Adrenal gland (tissue), 5 donors: ENCODE data around the gene ITGB3.

Experiments used
- POLR2A ChIP-seq, 2 donors: fragments of 450-650 bp; IDR thresholded peaks; one replicate each; pipeline ENCODE4 v1.6.1; 2017; ENCODE audit warnings: antibody characterized with exemption in 2 of 2, mild to moderate bottlenecking in 2 of 2, moderate library complexity in 1 of 2
- TF ChIP-seq, protein P1 (sequence below), 6 experiments: fragments of 450-650 bp in 4 of 6; fragments of 200-600 bp in 2 of 6; sonication (generic) in 1 of 6; IDR thresholded peaks; 1 replicate in 5 of 6; 2 replicates in 1 of 6; pipeline versions ENCODE4 v1.5.1 to v1.8.0; 2016 to 2021; ENCODE audit warnings: antibody characterized with exemption in 6 of 6, mild to moderate bottlenecking in 2 of 6, moderate library complexity in 1 of 6
- donor health status: DM: no; HTN: no; CAD: no.

DNA sequence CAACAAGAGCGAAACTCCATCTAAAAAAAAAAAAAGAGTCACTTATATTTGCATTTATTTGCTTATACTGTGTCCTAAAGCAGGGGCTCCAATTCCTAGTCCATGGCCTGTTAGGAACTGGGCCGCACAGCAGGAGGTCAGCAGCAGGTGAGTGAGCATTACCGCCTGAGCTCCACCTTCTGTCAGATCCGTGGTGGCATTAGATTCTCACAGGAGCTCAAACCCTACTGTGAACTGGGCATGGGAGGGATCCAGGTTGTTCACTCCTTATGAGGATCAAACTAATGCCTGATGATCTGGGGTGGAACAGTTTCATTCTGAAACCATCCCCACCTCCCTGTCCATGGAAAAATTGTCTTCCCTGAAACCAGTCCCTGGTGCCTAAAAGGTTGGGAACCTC, 24.9 kb downstream of the ITGB3 start:
- TF ChIP-seq, protein P1, sequence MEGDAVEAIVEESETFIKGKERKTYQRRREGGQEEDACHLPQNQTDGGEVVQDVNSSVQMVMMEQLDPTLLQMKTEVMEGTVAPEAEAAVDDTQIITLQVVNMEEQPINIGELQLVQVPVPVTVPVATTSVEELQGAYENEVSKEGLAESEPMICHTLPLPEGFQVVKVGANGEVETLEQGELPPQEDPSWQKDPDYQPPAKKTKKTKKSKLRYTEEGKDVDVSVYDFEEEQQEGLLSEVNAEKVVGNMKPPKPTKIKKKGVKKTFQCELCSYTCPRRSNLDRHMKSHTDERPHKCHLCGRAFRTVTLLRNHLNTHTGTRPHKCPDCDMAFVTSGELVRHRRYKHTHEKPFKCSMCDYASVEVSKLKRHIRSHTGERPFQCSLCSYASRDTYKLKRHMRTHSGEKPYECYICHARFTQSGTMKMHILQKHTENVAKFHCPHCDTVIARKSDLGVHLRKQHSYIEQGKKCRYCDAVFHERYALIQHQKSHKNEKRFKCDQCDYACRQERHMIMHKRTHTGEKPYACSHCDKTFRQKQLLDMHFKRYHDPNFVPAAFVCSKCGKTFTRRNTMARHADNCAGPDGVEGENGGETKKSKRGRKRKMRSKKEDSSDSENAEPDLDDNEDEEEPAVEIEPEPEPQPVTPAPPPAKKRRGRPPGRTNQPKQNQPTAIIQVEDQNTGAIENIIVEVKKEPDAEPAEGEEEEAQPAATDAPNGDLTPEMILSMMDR (IDR thresholded peaks at IDR 0.05): no peak
- TF ChIP-seq POLR2A (IDR thresholded peaks at IDR 0.05): no peak
